ENCODE results near the gene RFC1.
A peak's percentile ranks its signal among the peaks of the same experiment; 100 is the strongest.
"Not testable (repeated sequence)": the region's sequence is repeated elsewhere in the genome, so short reads cannot be mapped to it uniquely, and the experiment has no call there.

RFC1 gene, protein sequence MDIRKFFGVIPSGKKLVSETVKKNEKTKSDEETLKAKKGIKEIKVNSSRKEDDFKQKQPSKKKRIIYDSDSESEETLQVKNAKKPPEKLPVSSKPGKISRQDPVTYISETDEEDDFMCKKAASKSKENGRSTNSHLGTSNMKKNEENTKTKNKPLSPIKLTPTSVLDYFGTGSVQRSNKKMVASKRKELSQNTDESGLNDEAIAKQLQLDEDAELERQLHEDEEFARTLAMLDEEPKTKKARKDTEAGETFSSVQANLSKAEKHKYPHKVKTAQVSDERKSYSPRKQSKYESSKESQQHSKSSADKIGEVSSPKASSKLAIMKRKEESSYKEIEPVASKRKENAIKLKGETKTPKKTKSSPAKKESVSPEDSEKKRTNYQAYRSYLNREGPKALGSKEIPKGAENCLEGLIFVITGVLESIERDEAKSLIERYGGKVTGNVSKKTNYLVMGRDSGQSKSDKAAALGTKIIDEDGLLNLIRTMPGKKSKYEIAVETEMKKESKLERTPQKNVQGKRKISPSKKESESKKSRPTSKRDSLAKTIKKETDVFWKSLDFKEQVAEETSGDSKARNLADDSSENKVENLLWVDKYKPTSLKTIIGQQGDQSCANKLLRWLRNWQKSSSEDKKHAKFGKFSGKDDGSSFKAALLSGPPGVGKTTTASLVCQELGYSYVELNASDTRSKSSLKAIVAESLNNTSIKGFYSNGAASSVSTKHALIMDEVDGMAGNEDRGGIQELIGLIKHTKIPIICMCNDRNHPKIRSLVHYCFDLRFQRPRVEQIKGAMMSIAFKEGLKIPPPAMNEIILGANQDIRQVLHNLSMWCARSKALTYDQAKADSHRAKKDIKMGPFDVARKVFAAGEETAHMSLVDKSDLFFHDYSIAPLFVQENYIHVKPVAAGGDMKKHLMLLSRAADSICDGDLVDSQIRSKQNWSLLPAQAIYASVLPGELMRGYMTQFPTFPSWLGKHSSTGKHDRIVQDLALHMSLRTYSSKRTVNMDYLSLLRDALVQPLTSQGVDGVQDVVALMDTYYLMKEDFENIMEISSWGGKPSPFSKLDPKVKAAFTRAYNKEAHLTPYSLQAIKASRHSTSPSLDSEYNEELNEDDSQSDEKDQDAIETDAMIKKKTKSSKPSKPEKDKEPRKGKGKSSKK

DNA sequence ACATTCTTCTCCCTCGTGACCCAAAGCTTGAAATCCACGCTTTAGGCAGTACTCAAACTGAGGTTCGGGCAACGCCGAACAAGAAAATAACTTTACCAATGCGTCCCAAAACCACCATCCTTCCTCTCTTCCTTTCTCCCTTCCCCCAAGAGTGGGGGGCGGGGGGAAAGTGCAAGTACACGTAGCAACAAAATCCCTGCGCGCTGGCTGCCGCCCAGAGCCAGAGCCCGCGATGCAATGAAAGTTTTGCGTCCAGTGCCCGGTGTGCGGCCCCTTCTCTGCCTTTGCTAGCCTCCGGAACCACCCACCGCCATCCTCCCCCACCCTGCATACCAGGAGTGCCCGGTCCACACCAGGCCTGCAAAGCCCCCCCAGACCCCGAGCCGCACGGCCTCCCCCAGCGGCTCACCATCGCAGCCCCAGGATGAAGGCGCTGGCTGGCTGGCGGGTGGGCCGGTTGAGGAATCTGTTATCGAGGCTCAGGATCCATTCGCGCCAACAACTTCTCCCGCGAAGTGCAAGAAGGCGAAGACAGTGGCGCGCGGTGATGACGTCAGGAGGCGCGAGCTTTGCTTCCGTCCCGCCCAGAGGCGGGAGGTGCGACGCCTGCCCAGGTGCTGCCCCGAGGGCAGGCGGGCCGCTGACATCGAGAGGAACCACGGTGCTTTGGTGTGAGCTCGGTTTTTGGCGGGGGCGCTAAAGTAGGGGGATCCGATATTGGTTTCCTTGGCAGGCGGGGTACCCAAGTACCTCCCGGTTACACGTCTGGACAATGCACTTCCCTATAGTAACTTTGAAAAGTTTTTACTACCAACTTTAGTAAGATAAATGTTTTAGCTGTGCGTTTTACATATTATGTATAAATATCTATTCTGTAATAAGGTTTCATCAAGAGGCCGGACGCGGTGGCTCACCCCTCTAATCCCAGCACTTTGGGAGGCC is at the start of gene RFC1:
Gene RFC1 (minus strand): TSS at position 533 of the 942 bp plus-strand sequence. CDS start 121 bp downstream, at position 412.
- peak; percentile 86 for DNase-seq

DNA sequence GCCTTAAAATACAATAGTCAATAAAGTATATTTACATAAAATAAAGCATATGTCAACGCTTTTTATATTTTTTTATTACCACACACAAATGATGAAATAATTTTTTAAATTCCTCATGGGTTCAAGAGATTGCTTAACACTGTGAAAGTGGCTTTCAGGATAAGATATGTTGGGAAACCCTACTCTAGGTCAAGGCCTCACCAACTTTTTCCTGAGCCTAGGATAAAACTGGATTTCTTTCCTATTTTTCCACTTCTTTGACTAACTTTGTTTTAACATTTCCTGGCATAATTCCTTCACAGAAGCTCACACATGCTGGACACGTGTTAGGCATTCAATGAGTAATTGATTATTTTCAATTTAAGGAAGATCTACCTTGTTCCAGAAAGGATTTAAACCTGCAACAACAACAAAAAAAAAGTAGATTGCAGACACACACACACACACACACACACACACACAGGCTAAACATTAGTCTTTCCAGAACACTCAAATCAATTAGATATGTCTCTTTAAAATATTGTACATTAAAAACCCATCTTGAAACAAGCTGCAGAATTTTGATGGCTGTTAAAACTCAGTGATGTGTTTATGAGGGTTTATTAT is 49.6 kb upstream of the RFC1 start:
- DNase-seq, result no peak

DNA sequence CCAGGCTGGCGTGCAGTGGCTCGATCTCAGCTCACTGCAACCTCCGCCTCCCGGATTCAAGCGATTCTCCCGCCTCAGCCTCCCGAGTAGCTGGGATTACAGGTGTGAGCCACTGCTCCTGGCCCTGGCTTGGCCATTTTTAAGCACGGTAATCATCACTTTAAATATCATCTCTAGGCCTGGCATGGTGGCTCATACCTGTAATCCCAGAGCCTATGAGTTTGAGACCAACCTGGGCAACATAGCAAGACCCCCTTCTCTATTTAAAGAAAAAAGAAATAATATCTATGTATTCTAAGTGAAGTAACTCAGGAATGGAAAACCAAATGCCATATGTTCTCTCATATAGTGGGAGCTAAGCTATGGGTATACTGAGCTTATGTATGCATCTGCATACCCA is 45.4 kb upstream of the RFC1 start:
- not testable (repeated sequence) for DNase-seq

DNA sequence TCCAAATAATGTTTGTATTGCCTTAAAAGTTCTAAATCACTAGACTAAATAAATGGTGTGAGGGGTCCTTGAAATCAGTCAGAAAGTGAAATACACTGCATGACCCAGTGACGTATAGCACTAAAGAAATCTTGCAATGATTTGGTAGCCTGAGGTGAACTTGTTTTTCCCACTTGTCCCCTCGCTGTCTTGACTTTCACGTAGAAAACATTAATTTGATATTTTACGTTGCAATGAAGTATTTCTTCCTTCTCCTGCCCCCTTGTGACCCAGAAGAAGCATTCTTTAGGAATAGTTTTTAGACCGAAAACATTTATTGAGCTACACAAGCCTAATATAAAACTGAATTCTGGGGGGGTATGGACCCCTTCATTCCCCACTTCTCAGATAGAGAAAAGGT is 44.3 kb upstream of the RFC1 start:
- no peak for DNase-seq

DNA sequence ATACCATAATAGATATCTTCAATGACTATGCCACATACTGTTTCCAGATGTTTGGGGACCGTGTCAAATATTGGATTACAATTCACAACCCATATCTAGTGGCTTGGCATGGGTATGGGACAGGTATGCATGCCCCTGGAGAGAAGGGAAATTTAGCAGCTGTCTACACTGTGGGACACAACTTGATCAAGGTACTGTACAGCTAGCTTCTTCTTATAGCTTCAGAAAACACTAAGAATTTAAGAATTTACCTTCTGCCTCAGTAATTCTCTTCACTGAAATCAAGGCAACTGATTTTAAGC is 41.4 kb upstream of the RFC1 start:
- no peak for DNase-seq

DNA sequence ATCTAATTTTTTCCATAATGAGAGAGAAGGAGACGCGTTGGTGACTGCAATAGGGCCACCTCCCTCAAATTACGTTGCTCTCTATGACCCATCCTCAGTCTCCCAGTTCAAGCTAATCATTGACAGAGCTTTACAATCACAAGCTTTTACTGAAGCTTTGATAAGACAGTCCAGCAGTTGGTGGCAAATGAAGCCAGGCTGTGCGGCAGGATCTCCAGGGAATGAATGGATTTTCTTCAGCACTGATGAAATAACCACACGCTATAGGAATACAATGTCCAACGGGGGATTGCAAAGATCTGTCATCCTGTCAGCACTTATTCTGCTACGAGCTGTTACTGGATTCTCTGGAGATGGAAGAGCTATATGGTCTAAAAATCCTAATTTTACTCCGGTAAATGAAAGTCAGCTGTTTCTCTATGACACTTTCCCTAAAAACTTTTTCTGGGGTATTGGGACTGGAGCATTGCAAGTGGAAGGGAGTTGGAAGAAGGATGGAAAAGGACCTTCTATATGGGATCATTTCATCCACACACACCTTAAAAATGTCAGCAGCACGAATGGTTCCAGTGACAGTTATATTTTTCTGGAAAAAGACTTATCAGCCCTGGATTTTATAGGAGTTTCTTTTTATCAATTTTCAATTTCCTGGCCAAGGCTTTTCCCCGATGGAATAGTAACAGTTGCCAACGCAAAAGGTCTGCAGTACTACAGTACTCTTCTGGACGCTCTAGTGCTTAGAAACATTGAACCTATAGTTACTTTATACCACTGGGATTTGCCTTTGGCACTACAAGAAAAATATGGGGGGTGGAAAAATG is 40.8 kb upstream of the RFC1 start, which contains the start of gene KLB:
Gene KLB (plus strand): TSS at position 168 of the 821 bp plus-strand sequence. CDS start 20 bp downstream, at position 188.
- no peak for DNase-seq

DNA sequence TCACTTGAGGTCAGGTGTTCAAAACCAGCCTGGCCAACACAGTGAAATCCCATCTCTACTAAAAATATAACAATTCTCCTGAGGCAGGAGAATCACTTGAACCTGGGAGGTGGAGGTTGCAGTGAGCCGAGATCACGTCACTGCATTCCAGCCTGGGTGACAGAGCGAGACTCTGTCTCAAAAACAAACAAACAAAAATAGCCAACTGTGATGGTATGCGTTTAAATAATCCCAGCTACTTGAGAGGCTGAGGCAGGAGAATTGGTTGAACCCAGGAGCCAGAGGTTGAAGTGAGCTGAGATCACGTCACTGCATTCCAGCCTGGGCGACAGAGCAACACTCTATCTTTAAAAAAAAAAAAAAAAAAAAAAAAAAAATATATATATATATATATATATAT is 35.5 kb upstream of the RFC1 start:
- not testable (repeated sequence) for DNase-seq

DNA sequence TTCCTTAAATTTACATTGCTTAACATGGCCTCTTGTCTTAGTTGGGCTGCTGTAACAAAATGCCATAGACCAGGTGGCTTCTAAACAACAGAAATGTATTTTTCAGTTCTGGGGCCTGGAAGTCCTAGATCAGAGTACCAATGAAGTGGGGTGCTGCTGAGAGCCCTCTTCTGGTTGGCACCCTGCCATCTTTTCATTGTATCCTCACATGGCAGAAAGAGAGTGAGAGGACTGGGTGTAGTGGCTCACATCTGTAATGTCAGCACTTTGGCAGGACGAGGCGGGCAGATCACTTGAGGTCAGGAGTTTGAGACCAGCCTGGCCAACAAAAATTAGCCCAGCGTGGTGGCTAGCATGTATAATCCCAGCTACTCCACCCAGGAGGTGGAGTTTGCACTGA is 28.5 kb upstream of the RFC1 start:
- DNase-seq, result no peak

DNA sequence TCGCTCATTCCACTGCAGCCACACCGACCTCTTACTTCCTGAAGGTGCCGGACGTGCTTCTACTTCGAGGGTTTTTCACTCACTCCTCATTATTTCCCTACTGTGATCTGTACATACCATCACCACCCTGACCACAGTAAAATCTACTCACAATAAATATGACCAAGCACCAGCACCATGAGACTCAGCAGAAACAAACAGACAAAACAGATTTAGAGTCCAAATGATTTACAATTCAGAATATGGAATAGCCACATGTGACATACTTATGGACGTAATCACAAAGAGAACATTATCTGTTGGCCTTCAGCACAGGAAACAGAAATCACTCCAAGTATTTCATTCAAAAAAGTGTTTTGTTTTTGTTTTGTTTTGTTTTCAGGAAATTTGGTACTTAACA is 24.4 kb upstream of the RFC1 start:
- DNase-seq, result no peak

DNA sequence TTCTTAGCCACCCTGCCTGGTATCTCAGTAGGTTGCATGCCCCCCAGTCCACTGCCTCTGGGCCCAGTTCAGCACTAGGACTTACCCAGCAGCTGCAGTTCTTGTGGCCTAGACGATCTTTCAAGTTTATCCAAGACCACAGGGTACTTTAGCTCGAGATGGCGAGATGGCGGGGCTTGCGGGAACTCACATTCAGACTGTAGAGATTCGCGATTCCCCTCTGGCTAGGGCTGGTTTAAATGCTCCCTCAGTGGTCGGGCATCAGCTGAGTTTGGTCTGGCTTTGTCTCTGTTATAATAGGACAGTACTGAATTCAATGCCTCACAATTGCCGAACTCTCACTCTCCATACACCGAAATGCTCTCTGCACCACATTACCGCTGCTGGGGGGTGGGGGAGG is 18.4 kb upstream of the RFC1 start:
- DNase-seq, result no peak

DNA sequence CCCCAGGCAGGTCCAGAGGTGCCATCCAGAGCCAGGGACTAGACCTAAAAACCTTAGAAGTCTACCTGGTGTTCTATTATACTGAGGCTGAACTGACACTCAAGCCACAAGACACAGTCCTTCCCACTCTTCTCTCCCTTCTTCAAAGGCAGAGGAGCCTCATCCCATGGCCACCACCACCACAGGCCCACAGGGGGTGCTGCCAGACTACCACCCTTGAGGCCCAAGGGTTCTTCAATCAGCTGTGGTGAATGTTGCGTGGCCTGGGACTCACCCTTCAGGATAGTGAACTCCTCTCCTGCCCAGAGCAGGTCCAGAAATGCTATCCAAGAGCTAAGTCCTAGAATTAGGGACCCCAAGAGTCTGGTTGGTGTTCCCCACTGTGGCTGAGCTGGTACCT is 17.5 kb upstream of the RFC1 start:
- no peak for DNase-seq

DNA sequence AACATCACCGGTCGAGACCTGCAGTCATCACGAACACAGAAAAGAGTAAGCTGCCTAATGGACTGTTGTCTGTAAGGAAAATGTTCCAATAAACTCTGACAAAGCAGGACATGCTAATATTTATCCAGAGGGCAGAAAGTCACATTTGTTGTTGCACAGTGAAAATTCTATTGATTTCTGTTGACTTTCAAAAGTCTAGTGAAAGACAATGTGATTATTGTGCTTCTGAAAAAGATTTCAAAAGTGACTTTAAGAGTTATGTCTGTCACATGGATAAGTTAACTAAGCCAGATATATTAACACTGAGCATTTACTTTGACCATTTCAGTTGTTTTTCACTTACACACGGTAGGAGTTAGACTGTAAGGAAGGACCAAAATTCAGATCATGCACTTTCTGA is 9.3 kb upstream of the RFC1 start:
- no peak for DNase-seq

DNA sequence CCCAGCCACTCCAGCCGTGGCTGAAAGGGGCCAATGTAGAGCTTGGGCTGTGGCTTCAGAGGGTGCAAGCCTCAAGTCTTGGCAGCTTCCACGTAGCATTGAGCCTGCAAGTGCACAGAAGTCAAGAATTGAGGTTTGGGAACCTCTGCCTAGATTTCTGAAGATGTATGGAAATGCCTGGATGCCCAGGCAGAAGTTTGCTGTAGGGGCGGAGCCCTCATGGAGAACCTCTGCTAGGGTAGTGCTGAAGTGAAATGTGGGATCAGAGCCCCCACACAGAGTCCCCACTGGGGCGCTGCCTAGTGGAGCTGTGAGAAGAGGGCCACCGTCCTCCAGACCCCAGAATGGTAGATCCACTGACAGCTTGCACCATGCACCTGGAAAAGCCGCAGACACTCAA is 5.0 kb upstream of the RFC1 start:
- not testable (repeated sequence) for DNase-seq

DNA sequence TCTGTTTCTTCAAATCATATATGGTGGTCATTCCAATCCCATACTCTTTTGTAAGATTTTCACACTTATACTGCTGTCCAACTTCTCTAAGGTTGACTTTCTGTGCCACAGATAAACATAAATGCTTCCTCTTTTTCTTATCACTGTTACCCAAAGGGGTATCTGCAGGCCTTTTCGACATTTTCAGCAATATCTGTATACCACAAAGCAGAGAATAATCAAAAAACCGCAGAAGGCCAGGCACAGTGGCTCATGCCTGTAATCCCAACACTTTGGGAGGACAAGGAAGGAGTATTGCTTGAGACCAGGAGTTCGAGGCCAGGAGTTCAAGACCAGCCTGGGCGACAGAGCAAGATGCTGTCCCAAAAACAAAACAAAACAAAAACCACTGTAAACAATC is 3.1 kb upstream of the RFC1 start:
- DNase-seq, result no peak

DNA sequence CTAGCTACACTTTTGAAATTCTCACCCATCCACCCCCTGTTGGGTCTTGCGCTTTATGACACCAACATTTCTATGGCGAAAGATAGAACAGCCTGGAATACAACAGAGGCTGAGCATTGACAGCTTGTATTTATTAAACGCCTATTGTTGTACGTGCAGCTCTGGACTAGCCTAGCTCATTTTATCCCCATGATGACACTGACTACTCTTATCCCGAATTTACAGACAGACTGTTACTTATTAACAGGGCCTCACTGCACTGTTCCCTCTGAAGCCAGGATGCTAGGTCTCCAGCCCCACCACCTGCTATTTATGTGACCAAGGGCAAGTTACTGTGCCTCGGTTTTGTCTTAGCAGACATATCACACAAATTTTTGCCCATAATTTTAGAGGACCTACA is 1.0 kb upstream of the RFC1 start:
- no peak for DNase-seq

DNA sequence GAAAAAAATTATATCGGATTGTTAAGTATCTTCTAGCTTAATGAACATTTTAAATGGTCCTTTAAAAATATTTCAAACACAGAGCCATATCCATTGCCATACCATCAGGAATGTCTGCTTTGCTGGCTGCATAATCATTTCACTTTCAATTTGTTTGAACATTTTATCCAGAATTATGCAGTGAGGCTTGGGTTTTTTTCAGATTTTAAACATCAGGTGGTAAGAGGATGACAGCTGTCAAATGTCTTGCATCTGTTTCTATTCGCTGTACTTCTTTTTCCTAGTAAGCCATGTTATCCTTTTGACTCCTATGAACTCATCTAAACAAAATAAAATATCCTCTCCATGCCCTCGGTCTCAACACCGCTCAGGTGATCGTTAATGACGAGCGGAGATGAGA is 802 bp downstream of the RFC1 start:
- DNase-seq, result no peak

DNA sequence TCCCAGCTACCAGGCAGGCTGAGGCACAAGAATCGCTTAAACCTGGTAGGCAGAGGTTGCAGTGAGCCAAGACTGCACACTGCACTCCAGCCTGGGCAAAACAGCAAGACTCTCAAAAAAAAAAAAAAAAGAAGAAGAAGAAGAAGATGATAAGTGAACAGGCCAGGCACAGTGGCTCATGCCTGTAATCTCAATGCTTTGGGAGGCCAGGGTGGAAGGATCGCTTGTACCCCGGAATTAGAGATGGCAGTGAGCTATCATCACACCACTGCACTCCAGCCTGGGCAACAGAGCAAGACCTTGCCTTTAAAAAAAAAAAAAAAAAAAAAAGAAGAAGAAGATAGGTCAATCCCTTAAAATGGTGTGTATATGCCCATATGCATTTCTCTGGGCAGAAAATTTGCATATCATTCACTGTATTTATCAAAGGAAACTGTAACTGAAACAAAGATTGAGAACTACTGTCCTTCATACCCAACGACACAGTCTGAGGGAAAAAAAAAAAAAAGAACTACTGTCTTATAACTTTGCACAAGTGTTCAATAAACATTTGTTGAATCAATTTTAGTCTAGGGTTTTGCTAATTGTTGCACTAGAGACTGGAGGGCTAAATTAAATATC is 2.3 kb downstream of the RFC1 start:
- DNase-seq, result no peak

DNA sequence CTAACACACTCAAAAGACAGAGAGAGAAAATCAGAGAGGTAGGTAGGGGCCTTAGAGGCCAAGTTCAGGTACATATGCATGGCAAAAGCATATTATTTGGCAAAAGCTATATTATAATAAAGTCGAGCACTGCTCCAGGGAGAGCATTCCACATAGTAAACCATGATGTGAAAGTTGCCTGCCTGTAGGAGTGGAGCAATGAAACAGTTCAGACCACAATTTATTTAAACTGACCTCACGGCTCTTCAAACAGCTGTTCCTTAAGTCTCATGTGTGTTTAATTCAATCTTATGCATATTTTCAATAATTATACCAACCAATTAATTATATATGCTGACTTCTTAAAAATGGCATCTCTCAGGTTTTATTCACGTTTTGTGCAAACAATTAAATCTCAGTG is 3.3 kb downstream of the RFC1 start:
- no peak for DNase-seq

DNA sequence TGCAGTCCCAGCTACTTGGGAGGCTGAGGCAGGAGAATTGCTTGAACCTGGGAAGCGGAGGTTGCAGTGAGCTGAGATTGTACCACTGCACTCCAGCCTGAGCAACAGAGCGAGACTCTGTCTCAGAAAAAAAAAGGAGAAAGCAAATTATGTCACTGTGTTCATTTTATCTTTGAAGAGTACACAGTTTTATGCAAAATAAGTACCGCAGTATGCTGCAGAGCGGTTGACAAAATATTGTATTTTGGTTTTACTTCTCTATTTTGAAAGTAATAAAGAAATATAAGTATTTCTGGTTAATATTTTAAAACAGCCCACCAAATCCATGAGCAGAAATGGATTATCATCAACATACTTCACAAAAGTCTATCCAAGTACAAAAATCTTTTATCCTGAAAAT is 5.6 kb downstream of the RFC1 start:
- not testable (repeated sequence) for DNase-seq

DNA sequence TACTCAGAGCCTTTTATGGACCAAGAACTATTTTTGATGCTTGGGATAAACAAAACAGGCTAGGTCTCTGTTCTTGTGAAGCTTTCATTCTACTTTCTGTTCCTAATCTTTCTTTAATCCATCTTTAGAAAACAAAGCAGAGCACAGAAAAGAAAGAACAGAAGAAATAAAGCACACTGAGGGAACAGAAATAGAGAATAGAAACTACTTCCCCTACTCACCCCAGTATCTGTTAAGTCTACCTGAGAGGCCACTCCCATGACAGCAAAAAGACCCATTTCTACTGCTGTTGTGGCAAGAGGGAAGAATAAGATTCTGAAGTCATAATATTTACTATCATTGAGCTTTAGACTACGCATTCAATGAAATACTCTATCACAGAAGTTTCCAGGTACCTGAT is 9.2 kb downstream of the RFC1 start:
- DNase-seq, result no peak

DNA sequence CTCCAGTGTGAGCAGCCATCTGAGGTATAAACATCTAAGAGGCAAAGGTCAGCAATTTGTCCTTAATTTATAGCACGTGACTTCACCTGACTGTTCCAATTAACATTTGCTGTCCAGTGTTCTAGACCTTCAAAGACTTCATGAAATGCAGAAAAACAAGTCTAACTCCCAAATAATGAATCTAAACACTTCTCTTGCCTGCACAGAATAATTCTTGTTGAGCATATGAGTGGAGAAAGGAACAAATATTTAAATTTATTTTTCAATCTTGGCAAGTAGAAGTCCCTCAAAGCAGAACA is 12.0 kb downstream of the RFC1 start:
- no peak for DNase-seq
